A549 (cell line): Measurements from ENCODE around the gene INPP5F. TPM values are rescaled to one million over a fixed set of nuclear protein-coding genes. Genes with fewer than 3 reads are reported as not detected.
A peak's percentile ranks its signal among the peaks of the same experiment; 100 is the strongest.

ENCODE experiments used
- ATAC-seq, 2 experiments: fragments of 200-7000 bp in 1 of 2; fragments of >200 bp in 1 of 2; cut with Nextera tagmentation in 1 of 2; cut with Tn5 transposase in 1 of 2; 3 replicates each; pipeline versions ENCODE4 v1.8.0 to v1.9.1; 2018 to 2020; ENCODE audit warnings: mild to moderate bottlenecking in 1 of 2, moderate library complexity in 1 of 2
- CTCF ChIA-PET: fragments of 300-600 bp; sonication (Branson Sonifier 250); formaldehyde crosslinking; extraction: SDS; loops from one replicate; lab custom pipeline; 2021; ENCODE audit warnings: antibody characterized with exemption, inconsistent platforms; lab: Yijun Ruan, JAX
- POLR2A ChIA-PET: fragments of 350-600 bp; formaldehyde crosslinking; extraction: SDS; loops from one replicate; lab custom pipeline; 2021; ENCODE audit warnings: antibody characterized with exemption, inconsistent platforms; lab: Yijun Ruan, JAX
- DNase-seq, 2 experiments: peaks; one replicate each; pipeline versions ENCODE4 v3.0.0 to v3.0.0-alpha.2; 2011 to 2016; ENCODE audit warnings: low read depth in 1 of 2, low spot score in 1 of 2
- FAIRE-seq: peaks from 2 replicates; lab custom pipeline; 2011; peaks lifted over from hg19 to GRCh38; lab: Jason Lieb, UNC
- H3K27ac ChIP-seq, 2 experiments: fragments of >200 bp; sonication (Bioruptor Twin); formaldehyde crosslinking; 3 replicates each; pipeline ENCODE4 v1.5.1; 2016 to 2017
- H3K4me1 ChIP-seq: fragments of >200 bp; sonication (Bioruptor Twin); formaldehyde crosslinking; 3 replicates; pipeline ENCODE4 v1.6.1; 2016
- H3K4me2 ChIP-seq: fragments of >200 bp; sonication (Bioruptor Twin); formaldehyde crosslinking; 3 replicates; pipeline ENCODE4 v1.6.1; 2016
- H3K4me3 ChIP-seq: fragments of >200 bp; sonication (Bioruptor Twin); formaldehyde crosslinking; 3 replicates; pipeline ENCODE4 v1.5.1; 2016
- H3K9me3 ChIP-seq: fragments of >200 bp; sonication (Bioruptor Twin); formaldehyde crosslinking; 3 replicates; pipeline ENCODE4 v1.6.1; 2016
- ATOH8 ChIP-seq: fragments of 250-450 bp; sonication (Bioruptor Pico); IDR thresholded peaks from 2 replicates; pipeline ENCODE4 v1.5.0; 2020; ENCODE audit warnings: low read depth, mild to moderate bottlenecking, moderate library complexity
- BHLHE40 ChIP-seq: IDR thresholded peaks from 2 replicates; pipeline ENCODE4 v1.6.1; 2012; ENCODE audit warnings: low read depth, low read length, inconsistent platforms
- CBX8 ChIP-seq: fragments of 200-600 bp; sonication (generic); IDR thresholded peaks from 2 replicates; pipeline ENCODE4 v1.6.1; 2016
- CEBPB ChIP-seq, 2 experiments: fragments of >200 bp in 1 of 2; sonication (Bioruptor Twin) in 1 of 2; formaldehyde crosslinking in 1 of 2; IDR thresholded peaks; 2 replicates each; pipeline ENCODE4 v1.6.1; 2012 to 2016
- CHD2 ChIP-seq: fragments of 150-350 bp; IDR thresholded peaks from 2 replicates; pipeline ENCODE4 v1.6.1; 2014; ENCODE audit warnings: low read length; ENCODE audit not compliant: partially characterized antibody
- CTCF ChIP-seq: fragments of >200 bp; sonication (Bioruptor Twin); formaldehyde crosslinking; IDR thresholded peaks from 3 replicates; pipeline ENCODE4 v1.5.1; 2016
- EHMT2 ChIP-seq: fragments of 200-600 bp; sonication (generic); IDR thresholded peaks from 2 replicates; pipeline ENCODE4 v1.6.1; 2016; ENCODE audit warnings: antibody characterized with exemption, low read depth, mild to moderate bottlenecking, moderate library complexity
- FOSB ChIP-seq: fragments of 250-450 bp; sonication (Bioruptor Pico); IDR thresholded peaks from 2 replicates; pipeline ENCODE4 v1.5.0; 2020; ENCODE audit warnings: mild to moderate bottlenecking, moderate library complexity
- FOSL2 ChIP-seq, 2 experiments: fragments of 450-650 bp in 1 of 2; fragments of >200 bp in 1 of 2; sonication (Bioruptor Twin) in 1 of 2; formaldehyde crosslinking; IDR thresholded peaks; 2 replicates each; pipeline versions ENCODE4 v1.5.0 to v1.6.1; 2016 to 2020; ENCODE audit warnings: mild to moderate bottlenecking in 1 of 2, moderate library complexity in 1 of 2
- GATA3 ChIP-seq: IDR thresholded peaks from 2 replicates; pipeline ENCODE4 v1.6.1; 2012; ENCODE audit warnings: borderline replicate concordance
- HES2 ChIP-seq: fragments of >200 bp; sonication (Bioruptor Twin); formaldehyde crosslinking; IDR thresholded peaks from 2 replicates; pipeline ENCODE4 v1.6.1; 2016
- HEYL ChIP-seq: fragments of 250-450 bp; sonication (Bioruptor Pico); IDR thresholded peaks from 2 replicates; pipeline ENCODE4 v1.8.0; 2021; ENCODE audit warnings: mild to moderate bottlenecking, moderate library complexity
- HOXA7 ChIP-seq: fragments of 250-450 bp; sonication (Bioruptor Pico); IDR thresholded peaks from 2 replicates; pipeline ENCODE4 v1.5.0; 2020; ENCODE audit warnings: mild to moderate bottlenecking, moderate library complexity
- JUN ChIP-seq, 2 experiments: fragments of >200 bp; sonication (Bioruptor Twin); formaldehyde crosslinking; IDR thresholded peaks; 2 replicates in 1 of 2; 3 replicates in 1 of 2; pipeline ENCODE4 v1.6.1; 2016 to 2017
- MAFK ChIP-seq: fragments of 450-650 bp; IDR thresholded peaks from 2 replicates; pipeline ENCODE4 v1.6.1; 2014; ENCODE audit not compliant: partially characterized antibody
- MAZ ChIP-seq: fragments of 150-350 bp; IDR thresholded peaks from 2 replicates; pipeline ENCODE4 v1.6.1; 2014; ENCODE audit warnings: antibody characterized with exemption, low read depth, low read length, borderline replicate concordance
- NFE2L2 ChIP-seq: fragments of 150-350 bp; conservative IDR thresholded peaks from 2 replicates; pipeline ENCODE4 v1.6.1; 2014; ENCODE audit warnings: low read length
- NR3C1 ChIP-seq: fragments of >200 bp; sonication (Bioruptor Twin); formaldehyde crosslinking; IDR thresholded peaks from 3 replicates; pipeline ENCODE4 v1.6.1; 2017
- PHF8 ChIP-seq: fragments of 200-600 bp; sonication (generic); IDR thresholded peaks from 2 replicates; pipeline ENCODE4 v1.6.1; 2016; ENCODE audit warnings: low read depth, mild to moderate bottlenecking, antibody characterized with exemption, moderate library complexity, borderline replicate concordance
- POLR2A ChIP-seq: IDR thresholded peaks from 2 replicates; pipeline ENCODE4 v1.6.1; 2012; ENCODE audit warnings: mild to moderate bottlenecking, low read length
- RAD21 ChIP-seq, 2 experiments: fragments of >200 bp in 1 of 2; sonication (Bioruptor Twin) in 1 of 2; formaldehyde crosslinking in 1 of 2; IDR thresholded peaks in 1 of 2; conservative IDR thresholded peaks in 1 of 2; 2 replicates in 1 of 2; 3 replicates in 1 of 2; pipeline ENCODE4 v1.6.1; 2012 to 2018; ENCODE audit warnings: inconsistent platforms in 1 of 2
- RARB ChIP-seq: fragments of 250-450 bp; sonication (Bioruptor Pico); IDR thresholded peaks from 2 replicates; pipeline ENCODE4 v1.8.0; 2021; ENCODE audit warnings: mild to moderate bottlenecking, moderate library complexity
- RCOR1 ChIP-seq: fragments of 150-350 bp; IDR thresholded peaks from 2 replicates; pipeline ENCODE4 v1.6.1; 2014; ENCODE audit warnings: antibody characterized with exemption, low read length, low read depth
- RNF2 ChIP-seq: fragments of 200-600 bp; sonication (generic); IDR thresholded peaks from 2 replicates; pipeline ENCODE4 v1.6.1; 2016; ENCODE audit warnings: low read depth, mild to moderate bottlenecking, antibody characterized with exemption, moderate library complexity, borderline replicate concordance
- SMC3 ChIP-seq: fragments of >200 bp; sonication (Bioruptor Twin); formaldehyde crosslinking; IDR thresholded peaks from 3 replicates; pipeline ENCODE4 v1.6.1; 2018; ENCODE audit warnings: inconsistent platforms
- TP53 ChIP-seq: fragments of 250-450 bp; sonication (Bioruptor Pico); IDR thresholded peaks from 2 replicates; pipeline ENCODE4 v1.5.0; 2021; ENCODE audit warnings: mild to moderate bottlenecking, moderate library complexity
- USF2 ChIP-seq: fragments of 450-650 bp; IDR thresholded peaks from 2 replicates; pipeline ENCODE4 v1.6.1; 2014; ENCODE audit warnings: antibody characterized with exemption
- ZC3H11A ChIP-seq: fragments of 450-650 bp; IDR thresholded peaks from 2 replicates; pipeline ENCODE4 v1.6.1; 2014; ENCODE audit warnings: antibody characterized with exemption, mild to moderate bottlenecking
- ZFP36 ChIP-seq: fragments of 450-650 bp; IDR thresholded peaks from 2 replicates; pipeline ENCODE4 v1.6.1; 2014; ENCODE audit warnings: borderline replicate concordance; ENCODE audit not compliant: partially characterized antibody
- ZSCAN20 ChIP-seq: fragments of 250-450 bp; sonication (Bioruptor Pico); IDR thresholded peaks from 2 replicates; pipeline ENCODE4 v1.8.0; 2022; ENCODE audit warnings: mild to moderate bottlenecking, moderate library complexity
- WGBS: methylation state at CpG from one replicate; pipeline ENCODE4 v1.1.6; 2017; ENCODE audit errors: missing lambda C conversion rate; 5-methylcytosine and 5-hydroxymethylcytosine counted together
- polyA plus RNA-seq, 4 experiments: library from polyadenylated mRNA; depleted of rRNA in 3 of 4; stranded (reverse); fragments of >200 nt; fragmentation: RNase III in 1 of 4; extraction: RNeasy Plus Mini Kit Qiagen cat#74134 plus additional on column Dnase treatment in 1 of 4; gene quantifications; 2 replicates in 3 of 4; 3 replicates in 1 of 4; pipeline ENCODE4 v1.2.3, GENCODE V29; 2011 to 2017

The INPP5F gene
- polyA plus RNA-seq, 2 of the 4 experiments (the other 2 are of a cell fraction) = 5.6 to 7.7 TPM

GRCh38 chr10:119859420-119860258, 133.8 kb downstream of the INPP5F start:
- DNase-seq (peak; percentile 24 to 47), ATAC-seq (peak in 1 of 2 experiments; percentile 63; a peak in 3 of 6 replicates), FAIRE-seq (peak; percentile 73)
- 0 out of 3 replicates have a peak overlapping the region, but pooled peaks have one; percentile 11 for H3K4me2 ChIP-seq
- 31% methylated on average over 1 of the region's 1 CpG for WGBS
- no peak overlapping the region for H3K4me3 ChIP-seq
- no peak overlapping the region for H3K27ac ChIP-seq
- H3K9me3 ChIP-seq = no peaks in the 10 kb centered on the region
- peaks cover 15% of the 10 kb centered on the region for H3K4me1 ChIP-seq
- TF ChIP-seq EHMT2 (no peak), GATA3 (no peak), NFE2L2 (no peak), POLR2A (no peak), MAFK (peak; percentile 84), NR3C1 (no peak), RAD21 (conservative IDR thresholded peaks at IDR 0.05 in 1 of 2, IDR thresholded peaks at IDR 0.05 in 1 of 2) (peak; percentile 68 to 75), ZC3H11A (no peak), USF2 (no peak), HOXA7 (no peak), CTCF (peak; percentile 80), ZFP36 (no peak), CHD2 (no peak), RNF2 (no peak), PHF8 (no peak), CEBPB (IDR thresholded peaks at IDR 0.05) (no peak), MAZ (no peak), BHLHE40 (no peak), SMC3 (peak; percentile 61), ATOH8 (CRISPR knock-in tag) (no peak)
- POLR2A ChIA-PET = interaction anchor here (1.4 kb wide), 1 partner anchor 13 kb away, joined by 5 read pairs; the partner anchor contains the start of gene MCMBP
- CTCF ChIA-PET = interaction anchor here (0.6 to 7.2 kb wide), 62 partner anchors 8 to 662 kb away, joined by 3 to 102 read pairs (median 4); partner anchors contain the start of genes INPP5F, MCMBP, SEC23IP and TIAL1

- CTCF ChIA-PET = interaction anchor here (1.0 to 7.2 kb wide), 7 partner anchors 11 to 253 kb away, joined by 3 to 102 read pairs (median 10); partner anchors contain the start of gene MCMBP
- TF ChIP-seq CHD2 (no peak), TP53 (CRISPR knock-in tag) (no peak), JUN (IDR thresholded peaks at IDR 0.05) (no peak), ZSCAN20 (CRISPR knock-in tag) (no peak), FOSB (CRISPR knock-in tag) (no peak), FOSL2 (IDR thresholded peaks at IDR 0.05) (no peak), FOSL2 (CRISPR knock-in tag; IDR thresholded peaks at IDR 0.05) (no peak), HES2 (no peak), HEYL (CRISPR knock-in tag) (no peak), GATA3 (no peak), CBX8 (no peak), RARB (CRISPR knock-in tag) (no peak), RCOR1 (no peak), SMC3 (no peak), RNF2 (no peak), BHLHE40 (no peak)
These were observed 135.2 kb downstream of the INPP5F start for GRCh38 chr10:119860866-119861607.

More at GRCh38 chr10:119860866-119861607, 135.2 kb downstream of the INPP5F start:
- Histone ChIP-seq H3K4me1 (peaks cover 15% of the 10 kb centered on the region), H3K4me2 (no peak overlapping the region), H3K9me3 (no peaks in the 10 kb centered on the region), H3K4me3 (no peak overlapping the region), H3K27ac (no peak overlapping the region)
- WGBS = 82% methylated on average over 7 of the region's 7 CpGs
- no peak for DNase-seq
- no peak for FAIRE-seq
- no peak for ATAC-seq
- POLR2A ChIA-PET = interaction anchor here (1.0 kb wide), 1 partner anchor 12 kb away, joined by 3 read pairs; the partner anchor contains the start of gene MCMBP
